ENCODE measurements around the gene CA10.

CA10 gene

DNA sequence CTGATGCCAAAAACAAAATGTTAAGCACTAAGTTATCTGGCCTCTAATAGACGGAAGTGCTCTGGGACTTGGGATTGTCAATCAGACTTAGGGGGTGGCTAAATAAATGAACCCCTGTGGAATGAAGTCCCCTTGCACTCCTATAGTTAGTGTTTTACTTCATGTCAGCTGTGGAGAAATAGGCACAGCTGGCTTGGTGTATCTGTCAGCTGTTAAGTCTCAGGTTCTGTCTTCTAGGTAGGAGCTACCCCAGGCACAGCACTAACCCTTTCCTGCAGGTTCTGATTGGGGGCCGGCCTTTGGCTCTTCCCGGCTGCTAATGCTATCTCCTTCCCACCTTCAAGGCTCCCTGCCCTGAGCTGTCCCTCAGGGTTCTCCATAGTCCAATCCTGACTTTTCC is 487.6 kb downstream of the CA10 start:
- H3K36me3 ChIP-seq: no peaks in the 10 kb centered on the region
- peaks cover 7% of the 10 kb centered on the region for H3K9me3 ChIP-seq (ENCODE audit: severe bottlenecking)
- no peak overlapping the region for H3K27ac ChIP-seq
- no peaks in the 10 kb centered on the region for H3K27me3 ChIP-seq (ENCODE audit: insufficient read depth, low read depth, severe bottlenecking)
- DNase-seq: no peak
- TF ChIP-seq, protein P1, sequence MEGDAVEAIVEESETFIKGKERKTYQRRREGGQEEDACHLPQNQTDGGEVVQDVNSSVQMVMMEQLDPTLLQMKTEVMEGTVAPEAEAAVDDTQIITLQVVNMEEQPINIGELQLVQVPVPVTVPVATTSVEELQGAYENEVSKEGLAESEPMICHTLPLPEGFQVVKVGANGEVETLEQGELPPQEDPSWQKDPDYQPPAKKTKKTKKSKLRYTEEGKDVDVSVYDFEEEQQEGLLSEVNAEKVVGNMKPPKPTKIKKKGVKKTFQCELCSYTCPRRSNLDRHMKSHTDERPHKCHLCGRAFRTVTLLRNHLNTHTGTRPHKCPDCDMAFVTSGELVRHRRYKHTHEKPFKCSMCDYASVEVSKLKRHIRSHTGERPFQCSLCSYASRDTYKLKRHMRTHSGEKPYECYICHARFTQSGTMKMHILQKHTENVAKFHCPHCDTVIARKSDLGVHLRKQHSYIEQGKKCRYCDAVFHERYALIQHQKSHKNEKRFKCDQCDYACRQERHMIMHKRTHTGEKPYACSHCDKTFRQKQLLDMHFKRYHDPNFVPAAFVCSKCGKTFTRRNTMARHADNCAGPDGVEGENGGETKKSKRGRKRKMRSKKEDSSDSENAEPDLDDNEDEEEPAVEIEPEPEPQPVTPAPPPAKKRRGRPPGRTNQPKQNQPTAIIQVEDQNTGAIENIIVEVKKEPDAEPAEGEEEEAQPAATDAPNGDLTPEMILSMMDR (IDR thresholded peaks at IDR 0.05; ENCODE audit: low read depth, low read length): no peak
- H3K4me3 ChIP-seq (ENCODE audit: low read depth, low read length): no peak overlapping the region

DNA sequence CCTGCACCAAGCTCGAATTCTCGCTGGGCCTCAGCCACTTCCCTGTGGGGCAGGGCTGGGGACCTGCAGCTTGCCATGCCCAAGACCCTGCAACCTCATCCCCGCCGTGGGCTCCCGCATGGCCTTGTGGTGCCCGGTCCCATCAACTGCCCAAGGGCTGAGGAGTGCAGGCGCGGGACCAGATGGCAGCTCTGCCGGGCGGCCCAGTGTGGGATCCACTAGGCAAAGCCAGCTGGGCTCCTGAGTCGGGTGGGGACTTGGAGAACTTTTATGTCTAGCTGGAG is 489.6 kb downstream of the CA10 start:
- H3K4me3 ChIP-seq (ENCODE audit: low read depth, low read length): no peak overlapping the region
- no peak overlapping the region for H3K27ac ChIP-seq
- peaks cover 7% of the 10 kb centered on the region for H3K9me3 ChIP-seq (ENCODE audit: severe bottlenecking)
- TF ChIP-seq, protein P1 (IDR thresholded peaks at IDR 0.05; ENCODE audit: low read depth, low read length): no peak
- no peaks in the 10 kb centered on the region for H3K36me3 ChIP-seq
- no peaks in the 10 kb centered on the region for H3K27me3 ChIP-seq (ENCODE audit: insufficient read depth, low read depth, severe bottlenecking)
- DNase-seq: no peak

DNA sequence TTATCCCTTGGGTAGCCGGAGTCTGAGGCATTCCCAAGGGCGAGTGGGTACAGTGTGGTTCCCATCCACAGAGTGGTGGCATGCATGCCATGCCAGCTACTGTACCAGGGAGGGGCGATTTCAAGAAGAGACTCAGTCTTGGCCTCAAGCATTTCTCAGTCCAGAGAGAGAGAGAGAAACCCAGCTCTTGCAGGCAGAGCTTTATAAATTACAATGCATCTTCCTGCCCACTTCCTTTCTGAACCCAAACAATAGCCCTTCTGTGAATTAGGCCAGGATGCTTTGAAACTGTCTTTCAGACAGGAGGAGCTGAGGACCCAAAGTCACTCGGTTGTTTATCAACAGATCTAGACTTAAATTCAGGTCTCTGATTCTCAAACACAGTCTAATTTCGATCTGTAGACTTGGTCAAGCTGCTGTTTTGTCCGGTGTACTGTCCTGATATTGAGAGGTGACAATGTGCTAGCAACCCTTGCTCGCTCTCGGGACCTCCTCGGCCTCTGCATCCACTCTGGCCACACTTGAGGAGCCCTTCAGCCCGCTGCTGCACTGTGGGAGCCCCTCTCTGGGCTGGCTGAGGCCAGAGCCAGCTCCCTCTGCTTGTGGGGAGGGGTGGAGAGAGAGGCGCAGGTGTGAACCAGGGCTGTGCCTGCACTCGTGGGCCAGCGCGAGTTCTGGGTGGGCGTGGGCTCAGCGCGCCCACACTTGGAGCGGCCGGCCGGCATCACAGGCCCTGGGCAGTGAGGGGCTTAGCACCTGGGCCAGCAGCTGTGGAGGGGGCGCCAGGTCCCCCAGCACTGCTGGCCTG is 490.2 kb downstream of the CA10 start:
- Histone ChIP-seq H3K36me3 (no peaks in the 10 kb centered on the region), H3K27ac (no peak overlapping the region), H3K27me3 (ENCODE audit: insufficient read depth, low read depth, severe bottlenecking) (no peaks in the 10 kb centered on the region), H3K9me3 (ENCODE audit: severe bottlenecking) (peaks cover 7% of the 10 kb centered on the region), H3K4me3 (ENCODE audit: low read depth, low read length) (no peak overlapping the region)
- TF ChIP-seq, protein P1 (IDR thresholded peaks at IDR 0.05; ENCODE audit: low read depth, low read length): no peak
- no peak for DNase-seq

DNA sequence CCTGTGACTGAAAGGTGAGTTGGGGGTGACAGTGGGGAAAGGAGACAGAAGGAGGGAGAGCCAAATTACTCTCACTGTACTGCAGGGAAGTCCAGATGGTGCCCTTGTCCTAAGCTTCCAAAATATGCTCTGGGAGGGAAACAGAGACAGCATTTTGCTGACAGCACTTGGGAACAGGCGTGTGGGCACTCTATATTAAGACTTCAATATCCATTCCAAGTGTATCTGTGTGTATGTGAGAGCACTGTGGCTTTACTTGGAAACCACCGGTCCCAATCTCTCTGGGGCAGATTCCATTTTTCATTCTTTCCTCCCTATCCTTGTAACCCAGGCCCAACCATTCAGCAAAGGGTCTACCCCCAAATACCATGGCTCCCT is 490.8 kb downstream of the CA10 start:
- Histone ChIP-seq H3K27me3 (ENCODE audit: insufficient read depth, low read depth, severe bottlenecking) (no peaks in the 10 kb centered on the region), H3K27ac (no peak overlapping the region), H3K36me3 (no peaks in the 10 kb centered on the region), H3K9me3 (ENCODE audit: severe bottlenecking) (peaks cover 7% of the 10 kb centered on the region), H3K4me3 (ENCODE audit: low read depth, low read length) (no peak overlapping the region)
- no peak for DNase-seq
- TF ChIP-seq, protein P1 (IDR thresholded peaks at IDR 0.05; ENCODE audit: low read depth, low read length): no peak

DNA sequence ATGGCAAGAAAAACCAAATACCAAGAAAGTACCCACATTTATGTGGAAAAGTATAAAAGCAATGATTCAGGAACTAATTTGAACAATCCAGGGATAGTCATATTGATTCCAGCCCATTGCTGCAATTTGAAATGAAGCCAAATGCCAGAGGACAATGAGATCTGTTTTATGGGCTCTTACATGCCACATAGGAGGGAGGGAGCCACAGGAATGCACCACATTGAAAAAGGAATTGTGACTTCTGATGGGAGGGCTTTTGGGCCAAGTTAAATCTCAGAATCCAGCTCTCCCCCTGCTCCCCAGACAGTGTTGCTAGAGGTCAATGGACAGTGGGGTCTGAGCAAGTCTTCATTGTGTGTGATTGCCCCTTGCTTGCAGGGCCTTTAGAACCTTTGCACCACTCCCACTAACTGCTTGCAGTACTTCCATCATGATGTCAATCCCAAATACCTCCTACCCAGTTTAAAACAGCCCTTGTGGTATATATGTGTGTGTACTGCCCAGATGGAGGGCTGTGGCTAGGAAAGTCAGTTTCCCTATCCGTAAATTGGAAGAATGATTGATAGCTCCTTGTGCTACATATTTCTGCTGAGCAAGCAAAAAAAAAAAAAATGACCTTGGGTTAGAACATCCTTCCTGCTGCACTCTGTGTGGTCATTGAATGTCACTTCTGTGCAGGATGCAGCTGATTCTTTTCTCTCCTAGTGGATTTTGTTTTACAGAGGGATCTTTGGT is 491.4 kb downstream of the CA10 start:
- Histone ChIP-seq H3K27me3 (ENCODE audit: insufficient read depth, low read depth, severe bottlenecking) (no peaks in the 10 kb centered on the region), H3K4me3 (ENCODE audit: low read depth, low read length) (no peak overlapping the region), H3K27ac (no peak overlapping the region), H3K9me3 (ENCODE audit: severe bottlenecking) (peaks cover 7% of the 10 kb centered on the region), H3K36me3 (no peaks in the 10 kb centered on the region)
- no peak for DNase-seq
- TF ChIP-seq, protein P1 (IDR thresholded peaks at IDR 0.05; ENCODE audit: low read depth, low read length): no peak

Measured in WERI-Rb-1 (cell line).